B cell (primary cell): Measurements from ENCODE around the gene FOXJ1. TPM values are rescaled to one million over a fixed set of nuclear protein-coding genes. Genes with fewer than 3 reads are reported as not detected.

Source experiments
- ATAC-seq: fragments of 200-7000 bp; cut with Tn5 transposase; one replicate; pipeline ENCODE4 v1.10.0; 2021; ENCODE audit warnings: low read depth, mild to moderate bottlenecking, moderate number of reproducible peaks, moderate library complexity
- CTCF ChIA-PET: fragments of 350-600 bp; sonication (Branson Sonifier 250); formaldehyde crosslinking; loops from one replicate; lab custom pipeline; 2021; ENCODE audit warnings: antibody characterized with exemption, inconsistent platforms; lab: Charles Lee
- POLR2A ChIA-PET: fragments of 350-600 bp; sonication (Branson Sonifier 250); formaldehyde crosslinking; loops from one replicate; lab custom pipeline; 2021; ENCODE audit warnings: antibody characterized with exemption; lab: Charles Lee
- DNase-seq: peaks from one replicate; pipeline ENCODE4 v3.0.0; 2013
- H2AFZ ChIP-seq: 2 replicates; pipeline ENCODE4 v1.6.1; 2012; ENCODE audit warnings: mild to moderate bottlenecking, low read depth, low read length; ENCODE audit not compliant: insufficient read depth, poor library complexity, severe bottlenecking
- H3K27ac ChIP-seq, 2 donors: 1 replicate in 1 of 2; 2 replicates in 1 of 2; pipeline ENCODE4 v1.5.1; 2012 to 2013; ENCODE audit warnings: low read length in 2 of 2, mild to moderate bottlenecking in 2 of 2, moderate library complexity in 1 of 2
- H3K27me3 ChIP-seq, 4 experiments: fragments of 200-600 bp in 1 of 4; sonication (generic) in 1 of 4; replicated peaks in 1 of 4; 1 replicate in 2 of 4; 2 replicates in 2 of 4; pipeline versions ENCODE4 v1.6.1 to v1.7.0; 2013 to 2016; ENCODE audit warnings: low read length in 3 of 4, mild to moderate bottlenecking in 2 of 4, mixed read lengths in 1 of 4, moderate library complexity in 1 of 4; ENCODE audit not compliant: insufficient read depth in 4 of 4, control insufficient read depth in 3 of 4; ENCODE audit errors: control extremely low read depth in 1 of 4
- H3K36me3 ChIP-seq, 2 experiments: replicated peaks in 1 of 2; 1 replicate in 1 of 2; 2 replicates in 1 of 2; pipeline versions ENCODE4 v1.6.1 to v1.7.1; 2013; ENCODE audit warnings: low read length in 1 of 2; ENCODE audit not compliant: insufficient read depth in 2 of 2, control insufficient read depth in 1 of 2; ENCODE audit errors: control extremely low read depth in 1 of 2, extremely low read depth in 1 of 2
- H3K4me1 ChIP-seq, 2 donors: fragments of 200-600 bp in 1 of 2; sonication (generic) in 1 of 2; 1 replicate in 1 of 2; 2 replicates in 1 of 2; pipeline versions ENCODE4 v1.5.1 to v1.6.1; 2013 to 2017; ENCODE audit warnings: low read length in 2 of 2; ENCODE audit not compliant: control insufficient read depth in 2 of 2, insufficient read depth in 2 of 2
- H3K4me2 ChIP-seq: replicated peaks from 2 replicates; pipeline ENCODE3; 2012; ENCODE audit warnings: mild to moderate bottlenecking, low read depth, low read length; ENCODE audit not compliant: poor library complexity, severe bottlenecking
- H3K4me3 ChIP-seq, 5 experiments: fragments of 200-600 bp in 1 of 5; sonication (generic) in 1 of 5; 1 replicate in 3 of 5; 2 replicates in 2 of 5; pipeline versions ENCODE4 v1.5.1 to v1.7.0; 2011 to 2016; ENCODE audit warnings: low read length in 4 of 5, mild to moderate bottlenecking in 4 of 5, low read depth in 2 of 5, control low read depth in 1 of 5, moderate library complexity in 1 of 5; ENCODE audit not compliant: insufficient read depth in 1 of 5; ENCODE audit errors: control extremely low read depth in 1 of 5, extremely low read depth in 1 of 5
- H3K79me2 ChIP-seq: fragments of 200-600 bp; sonication (generic); one replicate; pipeline ENCODE4 v1.6.0; 2016; ENCODE audit warnings: low read length; ENCODE audit not compliant: control insufficient read depth, insufficient read depth
- H3K9ac ChIP-seq: fragments of 200-600 bp; sonication (generic); 2 replicates; pipeline ENCODE4 v1.6.1; 2017; ENCODE audit warnings: mild to moderate bottlenecking, low read length, moderate library complexity
- H3K9me3 ChIP-seq, 3 donors: one replicate each; pipeline versions ENCODE4 v1.6.1 to v1.7.1; 2013; ENCODE audit warnings: low read length in 2 of 3; ENCODE audit not compliant: control insufficient read depth in 2 of 3, insufficient read depth in 1 of 3; ENCODE audit errors: control extremely low read depth in 1 of 3
- H4K20me1 ChIP-seq: 2 replicates; pipeline ENCODE4 v1.6.0; 2012; ENCODE audit warnings: mild to moderate bottlenecking, low read length; ENCODE audit not compliant: insufficient read depth, control insufficient read depth, poor library complexity, severe bottlenecking
- H3K27ac Mint-ChIP-seq: one replicate; pipeline ENCODE4 v1.8.0; 2021; ENCODE audit warnings: mixed read lengths
- H3K27me3 Mint-ChIP-seq: one replicate; pipeline ENCODE4 v1.8.0; 2021; ENCODE audit warnings: mixed read lengths
- H3K4me1 Mint-ChIP-seq: one replicate; pipeline ENCODE4 v1.8.0; 2021; ENCODE audit warnings: mixed read lengths
- H3K4me3 Mint-ChIP-seq: one replicate; pipeline ENCODE4 v1.8.0; 2021; ENCODE audit warnings: mixed read lengths
- H3K9me3 Mint-ChIP-seq: one replicate; pipeline ENCODE4 v1.8.0; 2022; ENCODE audit warnings: mixed read lengths; ENCODE audit not compliant: insufficient read depth
- CTCF ChIP-seq: fragments of 200-600 bp; IDR thresholded peaks from one replicate; pipeline ENCODE4 v1.8.0; 2022; ENCODE audit warnings: antibody characterized with exemption, mild to moderate bottlenecking
- EZH2 ChIP-seq: IDR thresholded peaks from 2 replicates; pipeline ENCODE4 v1.6.1; 2012; ENCODE audit warnings: borderline replicate concordance, low read depth, mild to moderate bottlenecking, moderate library complexity, low read length; ENCODE audit not compliant: insufficient read depth, poor library complexity, severe bottlenecking
- WGBS: methylation state at CpG from one replicate; pipeline ENCODE4 v1.1.5; 2013; ENCODE audit warnings: missing lambda C conversion rate; ENCODE audit not compliant: insufficient coverage; 5-methylcytosine and 5-hydroxymethylcytosine counted together
- intact Hi-C: fragments of 100-400 bp; cut with micrococcal nuclease; formaldehyde crosslinking; loops from one replicate; pipeline ENCODE4 v1.10.0; 2022
- polyA plus RNA-seq: library from polyadenylated mRNA; depleted of rRNA; stranded (reverse); fragments of >200 nt; gene quantifications from 2 replicates; pipeline ENCODE4 v1.2.3, GENCODE V29; 2012
- total RNA-seq, 2 donors: library from RNA; stranded (reverse); fragments of 120-200 nt in 1 of 2; gene quantifications; 1 replicate in 1 of 2; 2 replicates in 1 of 2; pipeline versions ENCODE4 v1.2.3 to v1.2.4, GENCODE V29; 2013 to 2022

FOXJ1 gene
- total and polyA plus RNA-seq, 2 donors (not counting 1 experiment from before 2014, with no cell fraction given) = 0.20 to 1.0 TPM

- no peaks in the 10 kb centered on the region for H4K20me1 ChIP-seq
- H3K9me3 ChIP-seq = no peaks in the 10 kb centered on the region
- WGBS = 86% methylated on average over 12 of the region's 13 CpGs
- DNase-seq (no peak), ATAC-seq (no peak)
- POLR2A ChIA-PET = interaction anchor here (0.6 kb wide), 1 partner anchor 26 kb away, joined by 6 read pairs; no protein-coding TSS in a partner anchor
- no peak overlapping the region for H3K27ac ChIP-seq
- H3K79me2 ChIP-seq = no peaks in the 10 kb centered on the region
- intact Hi-C loops = no loop called here
- H3K4me1 ChIP-seq = no peaks in the 10 kb centered on the region
- H3K4me2 ChIP-seq = no peak overlapping the region
- no peak overlapping the region for H3K4me3 Mint-ChIP-seq
- CTCF ChIA-PET = no interaction called here
- TF ChIP-seq EZH2 = no peak
- TF ChIP-seq CTCF = no peak
- H2AFZ ChIP-seq = no peak overlapping the region
- no peaks in the 10 kb centered on the region for H3K9me3 Mint-ChIP-seq
- no peak overlapping the region for H3K4me3 ChIP-seq
- no peak overlapping the region for H3K27ac Mint-ChIP-seq
- H3K27me3 ChIP-seq = peaks cover 0 to 2% (median 0%) of the 10 kb centered on the region in 4 experiments
- no peak overlapping the region for H3K9ac ChIP-seq
- H3K36me3 ChIP-seq = no peaks in the 10 kb centered on the region
- peaks cover 12% of the 10 kb centered on the region for H3K27me3 Mint-ChIP-seq
- no peaks in the 10 kb centered on the region for H3K4me1 Mint-ChIP-seq
Measured at GRCh38 chr17:76155988-76156661, 15.1 kb upstream of the FOXJ1 start.

GRCh38 chr17:76154936-76155845, 14.1 kb upstream of the FOXJ1 start:
- no peaks in the 10 kb centered on the region for H3K9me3 Mint-ChIP-seq
- no peaks in the 10 kb centered on the region for H3K36me3 ChIP-seq
- H3K79me2 ChIP-seq = no peaks in the 10 kb centered on the region
- H3K9ac ChIP-seq = no peak overlapping the region
- H4K20me1 ChIP-seq = no peaks in the 10 kb centered on the region
- no peak for TF ChIP-seq EZH2
- TF ChIP-seq CTCF = no peak
- H3K4me1 ChIP-seq = no peaks in the 10 kb centered on the region
- POLR2A ChIA-PET = no interaction called here
- H3K4me2 ChIP-seq = no peak overlapping the region
- no peak overlapping the region for H3K27ac ChIP-seq
- no peak for ATAC-seq
- whole genome bisulfite sequencing = 88% methylated on average over 7 of the region's 10 CpGs
- H2AFZ ChIP-seq = no peak overlapping the region
- CTCF ChIA-PET = no interaction called here
- H3K9me3 ChIP-seq = no peaks in the 10 kb centered on the region
- no peak overlapping the region for H3K4me3 Mint-ChIP-seq
- no peak overlapping the region for H3K27ac Mint-ChIP-seq
- H3K27me3 ChIP-seq = peaks cover 0 to 2% (median 0%) of the 10 kb centered on the region in 4 experiments
- H3K4me3 ChIP-seq = no peak overlapping the region
- DNase-seq = no peak
- H3K27me3 Mint-ChIP-seq = peaks cover 12% of the 10 kb centered on the region
- intact Hi-C loops = no loop called here
- no peaks in the 10 kb centered on the region for H3K4me1 Mint-ChIP-seq
